ENCODE measurements around the gene SIRPB1. TPM values are rescaled to one million over a fixed set of nuclear protein-coding genes. Genes with fewer than 3 reads are reported as not detected.
A peak's percentile ranks its signal among the peaks of the same experiment; 100 is the strongest.

SIRPB1 gene
- 10 to 100 TPM; 13.3 to 14.8 TPM for total RNA-seq
- polyA plus RNA-seq, result 1 to 10 TPM in 2 of 3 donors, under 1 TPM in 1; 0.23 to 6.1 (median 3.3) TPM
- total RNA-seq, result 1.6 to 5.9 (median 3.1) reads per million in 6 experiments

- Mint-ChIP-seq H3K4me1 (peaks cover 35 to 78% (median 71%) of the 10 kb centered on the region in 4 donors), H3K27ac (peak within 1 kb of the TSS; percentile 63 to 93 (median 80)), H3K27me3 (no peaks in the 10 kb centered on the region), H3K36me3 (peaks cover 7 to 24% (median 11%) of the 10 kb centered on the region in 3 donors), H3K9me3 (peaks cover 0 to 4% (median 0%) of the 10 kb centered on the region in 9 donors), H3K4me3 (peak within 1 kb of the TSS; percentile 3 to 59 (median 50))
- POLR2A ChIA-PET, result interaction anchor here (1.1 kb wide), 1 partner anchor 31 kb away, joined by 3 read pairs; no protein-coding TSS in a partner anchor
- peak in 1 of 10 donors; percentile 14 for DNase-seq
- peak; percentile 41 to 59 for ATAC-seq
Measured at GRCh38 chr20:1619861-1620444, at the start of gene SIRPB1. TSS of gene SIRPB1 (minus strand) at chr20:1620009. CDS start at chr20:1619944, 65 bp downstream.

- Mint-ChIP-seq H3K4me3 (peak overlapping the region in 4 of 10 donors; percentile 5 to 63 (median 32)), H3K36me3 (peaks cover 0 to 34% (median 17%) of the 10 kb centered on the region in 3 donors)
- POLR2A ChIA-PET, result interaction anchor here (1.5 to 2.0 kb wide), 2 partner anchors 13 to 16 kb away, joined by 5 to 11 read pairs; no protein-coding TSS in a partner anchor
Measured at GRCh38 chr20:1669304-1669703, 49.5 kb upstream of the SIRPB1 start.

DNA sequence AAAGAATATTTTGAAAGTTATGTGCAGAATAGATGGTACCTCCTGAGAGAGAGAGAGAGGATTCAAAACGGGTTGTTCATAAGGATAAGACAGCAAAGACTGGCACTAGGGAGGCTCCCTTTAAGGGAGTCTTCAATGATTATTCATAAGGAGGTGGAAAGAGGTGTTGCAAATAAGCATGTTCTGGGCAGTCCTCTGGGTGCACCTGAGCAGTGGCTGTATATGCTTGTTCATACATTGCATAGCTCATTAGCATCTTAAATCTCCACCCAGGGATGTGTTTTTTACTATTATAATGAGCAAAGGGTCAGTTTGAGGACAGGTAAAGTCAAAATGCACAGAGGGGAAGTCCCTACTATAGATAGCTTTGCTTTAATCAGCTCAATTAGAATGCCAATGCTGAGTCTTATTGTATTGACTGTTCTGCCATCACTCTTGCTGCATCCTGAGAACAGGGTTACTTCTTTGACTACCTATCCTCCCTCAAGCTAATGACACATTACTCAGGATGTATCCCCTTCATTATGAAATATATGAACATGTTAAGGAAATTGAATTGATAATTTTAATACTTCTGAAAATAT lies 47.8 kb upstream of the SIRPB1 start:
- ATAC-seq (no peak), DNase-seq (no peak)
- POLR2A ChIA-PET, result interaction anchor here (0.6 to 6.6 kb wide), 9 partner anchors 10 to 70 kb away, joined by 3 to 60 read pairs (median 5); partner anchors contain the start of gene SIRPG
- Mint-ChIP-seq H3K4me3 (peak overlapping the region in 8 of 10 donors; percentile 2 to 50 (median 31)), H3K27ac (peak overlapping the region; percentile 68 to 99 (median 86)), H3K4me1 (peaks cover 55 to 98% (median 97%) of the 10 kb centered on the region in 4 donors), H3K27me3 (no peaks in the 10 kb centered on the region), H3K36me3 (peaks cover 0 to 36% (median 19%) of the 10 kb centered on the region in 3 donors), H3K9me3 (peaks cover 0 to 2% (median 0%) of the 10 kb centered on the region in 9 donors)

More at GRCh38 chr20:1669304-1669703, 49.5 kb upstream of the SIRPB1 start:
- Mint-ChIP-seq H3K9me3 (peaks cover 0 to 2% (median 0%) of the 10 kb centered on the region in 9 donors), H3K27me3 (no peaks in the 10 kb centered on the region), H3K4me1 (peaks cover 53 to 98% (median 97%) of the 10 kb centered on the region in 4 donors), H3K27ac (peak overlapping the region; percentile 83 to 99 (median 90))
- ATAC-seq (no peak), DNase-seq (no peak)

DNA sequence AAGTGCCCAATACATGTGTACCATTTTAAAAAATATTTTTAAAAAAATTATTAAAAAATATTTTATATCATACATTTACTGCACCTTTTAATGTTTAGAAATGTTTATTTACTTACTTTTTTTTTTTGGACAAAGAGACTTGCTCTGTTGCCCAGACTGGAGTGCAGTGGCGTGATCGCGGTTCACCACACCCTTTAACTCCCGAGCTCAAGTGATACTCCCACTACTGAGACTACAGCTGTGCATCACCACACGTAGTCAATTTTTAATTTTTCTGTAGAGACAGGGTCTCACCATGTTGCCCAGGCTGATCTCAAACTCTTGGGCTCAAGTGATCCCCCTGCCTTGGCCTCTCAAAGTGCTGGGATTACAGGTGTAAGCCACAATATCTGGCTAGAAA lies 47.0 kb upstream of the SIRPB1 start:
- peaks cover 56 to 98% (median 97%) of the 10 kb centered on the region in 4 donors for H3K4me1 Mint-ChIP-seq
- no peak for ATAC-seq
- no peak for DNase-seq
- no peaks in the 10 kb centered on the region for H3K9me3 Mint-ChIP-seq
- peaks cover 0 to 33% (median 20%) of the 10 kb centered on the region in 3 donors for H3K36me3 Mint-ChIP-seq
- POLR2A ChIA-PET, result interaction anchor here (0.7 to 6.6 kb wide), 9 partner anchors 10 to 1368 kb away, joined by 3 to 60 read pairs (median 4); partner anchors contain the start of gene SIRPG
- no peaks in the 10 kb centered on the region for H3K27me3 Mint-ChIP-seq
- peak overlapping the region in 8 of 10 donors; percentile 2 to 50 (median 34) for H3K4me3 Mint-ChIP-seq
- peak overlapping the region; percentile 52 to 99 (median 84) for H3K27ac Mint-ChIP-seq

GRCh38 chr20:1665345-1665744 lies 45.5 kb upstream of the SIRPB1 start:
- ATAC-seq, result peak in 1 of 2 donors; percentile 18
- peaks cover 57 to 98% (median 97%) of the 10 kb centered on the region in 4 donors for H3K4me1 Mint-ChIP-seq
- no peak for DNase-seq
- no peaks in the 10 kb centered on the region for H3K9me3 Mint-ChIP-seq
- H3K27me3 Mint-ChIP-seq, result no peaks in the 10 kb centered on the region
- peaks cover 0 to 21% (median 11%) of the 10 kb centered on the region in 3 donors for H3K36me3 Mint-ChIP-seq
- POLR2A ChIA-PET, result interaction anchor here (0.7 to 6.6 kb wide), 8 partner anchors 8 to 66 kb away, joined by 3 to 60 read pairs (median 8); partner anchors contain the start of gene SIRPG
- peak overlapping the region; percentile 70 to 99 (median 82) for H3K4me3 Mint-ChIP-seq
- H3K27ac Mint-ChIP-seq, result peak overlapping the region; percentile 75 to 99 (median 93)

DNA sequence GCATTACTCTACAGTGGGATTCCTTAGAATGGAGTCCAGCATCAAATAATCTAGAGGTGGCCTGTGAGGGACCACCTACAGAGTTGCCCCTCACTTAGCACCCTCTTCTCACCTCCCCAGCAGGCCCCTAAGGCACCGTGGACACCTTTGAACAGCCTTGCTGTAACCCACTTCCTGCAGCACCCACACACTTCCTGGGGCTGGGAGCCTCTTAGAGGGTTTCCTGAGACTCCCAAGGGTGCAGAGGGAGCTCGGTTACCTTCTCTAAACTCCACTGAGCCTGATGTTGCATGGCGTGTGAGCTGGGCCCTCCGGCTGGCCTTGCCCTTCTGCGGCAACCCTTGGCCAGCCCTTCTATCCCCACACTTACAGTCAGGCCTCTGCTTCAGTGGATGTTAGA lies 45.1 kb upstream of the SIRPB1 start:
- H3K9me3 Mint-ChIP-seq, result no peaks in the 10 kb centered on the region
- H3K27me3 Mint-ChIP-seq, result no peaks in the 10 kb centered on the region
- peaks cover 0 to 19% (median 11%) of the 10 kb centered on the region in 3 donors for H3K36me3 Mint-ChIP-seq
- DNase-seq (peak; percentile 43 to 81 (median 64)), ATAC-seq (peak; percentile 74 to 93)
- POLR2A ChIA-PET, result interaction anchor here (0.7 to 6.6 kb wide), 9 partner anchors 8 to 67 kb away, joined by 3 to 60 read pairs (median 7); partner anchors contain the start of gene SIRPG
- peak overlapping the region; percentile 70 to 99 (median 82) for H3K4me3 Mint-ChIP-seq
- peak overlapping the region; percentile 75 to 99 (median 93) for H3K27ac Mint-ChIP-seq
- peaks cover 57 to 98% (median 97%) of the 10 kb centered on the region in 4 donors for H3K4me1 Mint-ChIP-seq

DNA sequence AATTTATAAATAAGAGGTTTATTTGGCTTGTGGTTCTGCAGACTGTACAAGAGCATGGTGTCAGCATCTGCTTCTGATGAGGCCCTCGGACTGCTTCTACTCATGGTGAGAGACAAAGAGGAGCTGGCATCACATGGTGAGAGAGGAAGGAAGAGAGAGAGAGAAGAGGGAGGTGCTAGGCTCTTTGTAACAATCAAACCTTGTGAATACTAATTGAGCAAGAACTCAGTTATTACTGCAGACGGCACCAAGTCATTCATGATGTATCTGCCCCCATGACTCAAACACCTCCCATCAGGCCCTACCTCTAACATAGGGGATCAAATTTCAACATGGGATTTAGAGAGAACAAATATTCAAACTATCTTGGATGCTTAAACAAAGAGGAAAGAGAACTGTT lies 44.1 kb upstream of the SIRPB1 start:
- Mint-ChIP-seq H3K4me3 (peak overlapping the region; percentile 66 to 99 (median 82)), H3K9me3 (no peaks in the 10 kb centered on the region), H3K27me3 (no peaks in the 10 kb centered on the region), H3K27ac (peak overlapping the region; percentile 75 to 99 (median 93)), H3K4me1 (peaks cover 59 to 98% (median 97%) of the 10 kb centered on the region in 4 donors), H3K36me3 (peaks cover 0 to 14% (median 6%) of the 10 kb centered on the region in 3 donors)
- DNase-seq (no peak), ATAC-seq (peak in 1 of 2 donors; percentile 18)
- POLR2A ChIA-PET, result interaction anchor here (0.8 to 6.6 kb wide), 5 partner anchors 8 to 21 kb away, joined by 3 to 60 read pairs (median 9); no protein-coding TSS in a partner anchor

- no peaks in the 10 kb centered on the region for H3K27me3 Mint-ChIP-seq
- no peaks in the 10 kb centered on the region for H3K9me3 Mint-ChIP-seq
- POLR2A ChIA-PET, result interaction anchor here (0.6 to 1.9 kb wide), 4 partner anchors 10 to 39 kb away, joined by 3 to 6 read pairs (median 4); no protein-coding TSS in a partner anchor
- peaks cover 0 to 10% (median 3%) of the 10 kb centered on the region in 3 donors for H3K36me3 Mint-ChIP-seq
- peak overlapping the region; percentile 25 to 99 (median 68) for H3K4me3 Mint-ChIP-seq
- peak overlapping the region; percentile 75 to 99 (median 93) for H3K27ac Mint-ChIP-seq
- DNase-seq, result no peak
- peak in 1 of 2 donors; percentile 28 for ATAC-seq
- peaks cover 66 to 98% (median 97%) of the 10 kb centered on the region in 4 donors for H3K4me1 Mint-ChIP-seq
Measured at GRCh38 chr20:1661542-1662299, 41.9 kb upstream of the SIRPB1 start.

DNA sequence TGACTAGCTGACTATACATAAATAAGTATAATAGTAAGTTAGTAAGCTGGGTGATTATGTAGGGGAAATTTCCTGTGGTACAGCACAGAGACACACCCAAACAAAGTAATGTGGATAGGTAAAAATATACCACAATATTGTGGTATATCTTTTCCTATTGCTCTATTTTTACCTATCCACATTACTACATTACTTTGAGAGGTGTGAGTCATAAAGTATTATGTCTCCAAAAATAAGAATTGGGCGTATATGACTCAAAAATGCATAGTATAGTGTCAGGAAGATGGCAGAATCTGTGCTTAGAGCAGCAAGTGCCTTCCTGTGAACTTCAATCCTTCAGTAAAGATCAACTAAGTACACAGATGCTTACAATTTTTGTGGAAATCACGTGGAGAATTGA lies 40.4 kb upstream of the SIRPB1 start:
- ATAC-seq (peak in 1 of 2 donors; percentile 35), DNase-seq (no peak)
- H3K27me3 Mint-ChIP-seq, result no peaks in the 10 kb centered on the region
- H3K9me3 Mint-ChIP-seq, result no peaks in the 10 kb centered on the region
- peaks cover 68 to 97% (median 93%) of the 10 kb centered on the region in 4 donors for H3K4me1 Mint-ChIP-seq
- peak overlapping the region; percentile 83 to 99 (median 92) for H3K27ac Mint-ChIP-seq
- peak overlapping the region in 9 of 10 donors; percentile 57 to 99 (median 77) for H3K4me3 Mint-ChIP-seq
- H3K36me3 Mint-ChIP-seq, result peaks cover 0 to 10% (median 3%) of the 10 kb centered on the region in 3 donors
- POLR2A ChIA-PET, result interaction anchor here (1.6 to 1.8 kb wide), 3 partner anchors 9 to 16 kb away, joined by 5 to 7 read pairs (median 5); no protein-coding TSS in a partner anchor

GRCh38 chr20:1657556-1658334 lies 37.9 kb upstream of the SIRPB1 start, which contains the start of gene SIRPG:
TSS of gene SIRPG (minus strand) at chr20:1657779. CDS start at chr20:1657714, 65 bp downstream.
- peaks cover 0 to 14% (median 5%) of the 10 kb centered on the region in 9 donors for H3K9me3 Mint-ChIP-seq
- peak within 1 kb of the TSS; percentile 86 to 99 (median 93) for H3K27ac Mint-ChIP-seq
- ATAC-seq (peak; percentile 60 to 73), DNase-seq (peak in 5 of 10 donors; percentile 34 to 68 (median 51))
- no peaks in the 10 kb centered on the region for H3K27me3 Mint-ChIP-seq
- peak within 1 kb of the TSS; percentile 83 to 99 (median 90) for H3K4me3 Mint-ChIP-seq
- H3K4me1 Mint-ChIP-seq, result peaks cover 63 to 97% (median 92%) of the 10 kb centered on the region in 4 donors
- POLR2A ChIA-PET, result interaction anchor here (0.8 to 2.5 kb wide), 5 partner anchors 8 to 50 kb away, joined by 3 to 19 read pairs (median 4); no protein-coding TSS in a partner anchor
- H3K36me3 Mint-ChIP-seq, result peaks cover 12 to 29% (median 20%) of the 10 kb centered on the region in 3 donors

Data from naive thymus-derived CD8-positive, alpha-beta T cell (primary cell).